Measurements from ENCODE around the gene PARP1.

GRCh38 chr1:226349801-226350518 lies 57.9 kb downstream of the PARP1 start:
- TF ChIP-seq, protein P1, sequence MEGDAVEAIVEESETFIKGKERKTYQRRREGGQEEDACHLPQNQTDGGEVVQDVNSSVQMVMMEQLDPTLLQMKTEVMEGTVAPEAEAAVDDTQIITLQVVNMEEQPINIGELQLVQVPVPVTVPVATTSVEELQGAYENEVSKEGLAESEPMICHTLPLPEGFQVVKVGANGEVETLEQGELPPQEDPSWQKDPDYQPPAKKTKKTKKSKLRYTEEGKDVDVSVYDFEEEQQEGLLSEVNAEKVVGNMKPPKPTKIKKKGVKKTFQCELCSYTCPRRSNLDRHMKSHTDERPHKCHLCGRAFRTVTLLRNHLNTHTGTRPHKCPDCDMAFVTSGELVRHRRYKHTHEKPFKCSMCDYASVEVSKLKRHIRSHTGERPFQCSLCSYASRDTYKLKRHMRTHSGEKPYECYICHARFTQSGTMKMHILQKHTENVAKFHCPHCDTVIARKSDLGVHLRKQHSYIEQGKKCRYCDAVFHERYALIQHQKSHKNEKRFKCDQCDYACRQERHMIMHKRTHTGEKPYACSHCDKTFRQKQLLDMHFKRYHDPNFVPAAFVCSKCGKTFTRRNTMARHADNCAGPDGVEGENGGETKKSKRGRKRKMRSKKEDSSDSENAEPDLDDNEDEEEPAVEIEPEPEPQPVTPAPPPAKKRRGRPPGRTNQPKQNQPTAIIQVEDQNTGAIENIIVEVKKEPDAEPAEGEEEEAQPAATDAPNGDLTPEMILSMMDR (IDR thresholded peaks at IDR 0.05) = no peak
- no peak for TF ChIP-seq POLR2A (IDR thresholded peaks at IDR 0.05)

Data from lower leg skin (tissue), 3 donors.